IPS-NIHi7 (cell line): ENCODE data around the gene JSRP1.
A peak's percentile ranks its signal among the peaks of the same experiment; 100 is the strongest.

Experiments used
- DNase-seq: peaks from one replicate; pipeline ENCODE4 v3.0.0; 2012; ENCODE audit warnings: mixed read lengths; ENCODE audit errors: extremely low spot score

The JSRP1 gene, protein sequence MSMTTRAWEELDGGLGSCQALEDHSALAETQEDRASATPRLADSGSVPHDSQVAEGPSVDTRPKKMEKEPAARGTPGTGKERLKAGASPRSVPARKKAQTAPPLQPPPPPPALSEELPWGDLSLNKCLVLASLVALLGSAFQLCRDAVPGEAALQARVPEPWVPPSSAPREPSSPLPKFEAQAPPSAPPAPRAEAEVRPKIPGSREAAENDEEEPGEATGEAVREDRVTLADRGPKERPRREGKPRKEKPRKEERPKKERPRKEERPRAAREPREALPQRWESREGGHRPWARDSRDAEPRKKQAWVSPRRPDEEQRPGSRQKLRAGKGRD

DNA sequence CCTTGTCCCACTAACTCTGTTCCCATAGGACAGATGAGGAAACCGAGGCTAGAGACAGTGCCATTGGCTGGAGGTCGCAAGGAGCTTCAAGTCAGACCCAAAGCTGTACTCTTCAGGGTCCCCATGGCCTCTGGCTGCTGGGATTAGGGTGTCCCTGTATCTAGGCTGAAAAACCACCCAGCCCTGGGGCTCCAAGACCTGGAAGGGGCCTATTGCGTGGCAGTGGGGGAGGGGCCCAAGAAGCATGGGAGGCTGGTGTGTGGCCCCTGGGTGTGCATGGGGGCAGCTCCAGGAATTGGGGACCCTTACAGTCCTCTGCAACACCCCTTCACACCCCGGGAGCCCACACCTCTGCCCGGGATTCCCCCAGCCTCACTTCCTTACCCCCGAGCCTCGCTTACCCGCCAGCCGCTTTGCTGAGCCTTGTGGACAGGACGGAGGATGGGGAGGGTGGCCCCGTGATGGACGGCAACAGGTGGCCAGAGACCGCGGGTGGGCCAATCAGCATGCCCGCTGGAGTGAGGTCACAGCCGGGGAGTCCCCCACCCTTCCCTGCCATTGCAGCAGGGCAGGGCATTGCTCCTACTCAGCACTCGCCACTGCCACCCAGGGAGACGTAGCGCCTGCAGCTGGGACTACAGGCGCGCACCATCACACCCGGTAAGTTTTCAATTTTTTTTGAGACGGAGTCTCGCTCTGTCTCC lies at the start of gene JSRP1:
Gene JSRP1 (minus strand): TSS at position 436 of the 704 bp plus-strand sequence. CDS start 1,103 bp downstream, outside the sequence.
- no peak for DNase-seq

DNA sequence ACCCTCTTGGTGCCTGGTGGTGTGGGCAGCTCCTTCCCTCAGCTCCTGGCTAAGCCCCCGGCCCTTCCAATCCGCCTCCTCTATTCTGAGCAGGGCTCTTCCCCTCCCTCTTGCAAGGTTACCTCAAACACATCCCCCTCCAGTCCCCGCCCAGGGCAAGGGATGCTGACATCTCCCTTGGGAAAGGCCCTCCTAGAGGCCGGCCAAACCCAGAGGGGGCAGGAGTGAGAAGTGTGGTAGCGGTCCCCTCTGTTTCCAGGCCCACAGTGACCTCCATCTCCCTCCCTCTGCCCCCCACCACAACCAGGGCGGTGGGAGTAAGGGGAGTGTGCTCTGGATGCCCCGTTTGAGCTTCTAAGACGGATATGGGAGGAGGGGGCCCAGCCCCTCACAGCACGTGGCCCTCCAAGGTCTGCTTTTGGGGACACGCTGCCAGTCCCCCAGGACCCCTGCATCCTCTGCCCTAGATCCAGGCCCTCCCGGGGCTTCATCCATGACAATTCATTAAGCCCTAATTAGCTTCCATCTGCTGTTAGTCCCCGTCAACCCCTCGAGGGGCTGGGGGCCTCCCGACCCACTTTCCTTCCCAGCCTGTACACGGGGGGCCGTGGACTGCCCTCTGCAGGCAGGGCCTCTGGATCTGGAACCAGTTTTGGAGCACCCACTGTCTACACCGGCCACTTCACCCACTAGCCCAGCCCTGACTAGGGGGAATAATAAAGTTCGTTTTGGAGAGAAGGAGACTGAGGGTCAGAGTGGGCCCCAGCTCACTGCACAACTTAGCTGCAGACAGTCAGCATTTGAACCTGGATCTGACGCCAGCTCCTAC lies 49.4 kb upstream of the JSRP1 start:
- DNase-seq = no peak

DNA sequence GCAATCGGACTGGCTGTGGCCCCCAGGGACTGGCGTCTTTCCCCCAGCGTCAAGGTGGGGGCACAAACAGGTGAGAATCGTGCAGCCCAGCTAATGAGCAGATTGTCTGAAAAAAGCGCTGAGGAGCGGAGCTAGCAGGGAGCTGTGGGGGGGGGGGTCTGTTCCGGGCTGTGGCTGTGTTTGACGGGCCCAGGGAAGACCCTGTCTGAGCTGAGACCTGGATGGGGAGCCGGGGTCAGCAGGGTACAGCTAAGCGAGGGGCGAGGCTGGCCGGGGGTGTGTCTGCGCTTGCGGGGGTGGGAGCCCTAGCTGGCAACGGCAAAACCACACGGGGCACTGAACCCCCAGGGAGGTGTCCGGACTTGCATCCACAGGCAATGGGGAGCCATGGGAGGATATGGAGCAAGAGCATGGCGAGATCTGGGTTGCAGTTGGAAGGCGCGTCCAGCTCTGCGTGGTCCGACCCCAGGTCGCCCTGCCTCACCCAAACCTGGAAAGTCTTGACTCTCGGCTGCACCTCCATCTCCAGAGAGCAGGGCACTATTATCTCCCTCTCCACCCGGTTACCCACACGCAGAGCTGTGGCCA lies 47.1 kb upstream of the JSRP1 start:
- no peak for DNase-seq

DNA sequence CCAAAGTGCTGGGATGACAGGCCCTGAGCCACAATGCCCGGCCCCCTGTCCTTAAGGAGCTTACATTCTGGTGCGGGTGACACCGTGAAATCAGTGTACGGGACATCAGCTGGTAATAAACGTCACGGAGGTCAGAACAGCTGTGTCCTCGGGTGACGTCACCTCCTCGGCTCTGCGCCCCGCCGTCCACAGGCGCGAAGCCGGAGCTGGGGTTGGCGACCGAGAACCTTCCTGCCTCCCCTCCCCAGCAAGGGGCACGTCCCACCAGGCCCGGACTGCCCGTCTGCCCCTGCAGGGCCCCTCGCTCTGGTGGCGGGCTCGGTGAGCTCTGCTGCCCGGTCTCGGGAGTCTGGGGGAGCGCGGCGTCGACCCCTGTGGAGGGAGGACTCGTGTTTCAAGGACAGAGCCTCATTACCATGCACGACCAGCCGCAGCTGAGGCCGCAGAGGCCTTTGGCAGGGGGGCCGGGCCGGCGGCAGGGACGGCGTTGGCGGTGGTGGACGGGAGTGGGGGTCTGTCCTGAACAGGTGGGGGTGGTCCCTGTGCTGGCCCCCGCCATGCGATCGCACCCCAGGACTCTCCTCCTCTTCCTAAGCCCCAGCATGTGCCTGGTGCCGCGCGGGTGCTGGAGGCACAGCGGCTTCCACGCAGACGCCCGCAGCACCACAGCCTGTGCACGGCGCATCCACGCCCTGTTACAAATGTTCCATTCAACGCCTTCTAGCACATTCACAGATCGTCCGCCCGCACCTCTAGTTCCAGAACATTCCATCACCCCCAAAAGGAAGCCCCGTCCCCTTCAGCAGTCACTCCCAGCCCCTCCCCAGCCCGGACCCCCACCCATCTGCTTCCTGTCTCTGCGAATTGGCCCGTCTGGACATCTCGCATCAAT lies 46.3 kb upstream of the JSRP1 start:
- peak; percentile 54 for DNase-seq

DNA sequence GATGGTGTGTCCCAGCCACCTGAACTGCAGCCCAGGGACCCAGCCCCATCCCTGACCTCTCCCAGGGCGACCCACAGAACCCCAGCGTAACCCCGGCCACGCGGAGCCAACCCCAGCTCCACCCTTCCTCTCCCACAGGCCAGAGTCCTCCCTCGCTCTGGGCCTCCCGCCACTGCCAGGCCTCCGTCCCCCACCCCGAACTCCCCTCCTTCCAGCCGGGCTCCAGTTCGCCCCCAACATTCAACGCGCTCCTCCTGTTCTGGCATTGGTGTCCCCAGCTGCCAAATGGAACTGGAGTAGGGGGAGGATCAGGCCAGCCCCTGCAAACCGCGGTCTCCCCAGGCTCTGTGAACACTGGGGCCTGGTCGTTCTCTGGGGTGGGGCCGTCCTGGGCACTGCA lies 44.3 kb upstream of the JSRP1 start:
- DNase-seq = no peak

DNA sequence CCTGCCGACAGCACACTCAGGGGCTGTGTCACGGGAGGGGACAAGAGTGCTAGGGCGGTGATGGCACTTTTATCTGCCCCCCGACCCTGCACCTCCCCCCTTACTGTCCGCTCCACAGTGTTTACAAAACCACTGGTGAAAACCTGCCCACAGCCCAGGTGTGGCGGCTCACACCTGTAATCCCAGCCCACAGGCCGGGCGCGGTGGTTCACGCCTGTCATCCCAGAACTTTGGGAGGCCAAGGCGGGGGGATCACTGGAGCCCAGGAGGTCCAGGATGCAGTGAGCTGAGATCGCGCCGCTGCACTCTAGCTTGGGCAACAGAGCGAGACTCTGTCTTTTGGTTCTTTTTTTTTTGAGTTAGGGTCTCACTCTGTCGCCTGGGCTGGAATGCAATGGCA lies 39.9 kb upstream of the JSRP1 start:
- no peak for DNase-seq

DNA sequence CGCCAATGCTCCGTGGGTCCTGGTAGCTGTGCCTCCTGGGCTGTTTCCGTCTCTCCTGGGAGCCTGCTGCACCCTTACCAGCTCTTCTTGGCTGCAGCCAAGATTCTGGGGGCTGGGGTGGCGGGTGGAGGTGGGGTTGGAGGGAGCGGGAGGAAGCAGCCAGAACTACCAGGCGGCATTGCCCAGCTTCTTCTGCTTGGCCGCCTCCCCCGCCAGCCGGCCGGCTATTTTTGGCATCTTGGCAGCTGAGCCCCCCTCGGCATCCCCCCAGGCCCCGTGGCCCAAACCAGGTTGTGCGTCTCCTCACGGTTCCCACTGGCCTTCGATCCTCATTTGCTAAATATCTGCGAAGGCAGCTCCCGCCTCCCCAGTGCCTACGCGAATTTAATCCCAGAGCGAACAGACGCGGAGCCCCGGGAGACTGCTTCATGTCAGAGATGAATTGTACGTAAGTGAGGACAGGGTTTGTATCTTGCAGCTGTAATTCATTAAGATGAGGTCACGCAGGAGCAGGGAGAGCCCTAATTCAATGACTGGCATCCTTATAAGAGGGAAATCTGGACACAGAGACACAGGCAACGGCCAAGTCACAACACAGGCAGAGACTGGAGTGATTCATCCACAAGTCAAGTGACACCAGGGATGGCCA lies 38.6 kb upstream of the JSRP1 start:
- no peak for DNase-seq

DNA sequence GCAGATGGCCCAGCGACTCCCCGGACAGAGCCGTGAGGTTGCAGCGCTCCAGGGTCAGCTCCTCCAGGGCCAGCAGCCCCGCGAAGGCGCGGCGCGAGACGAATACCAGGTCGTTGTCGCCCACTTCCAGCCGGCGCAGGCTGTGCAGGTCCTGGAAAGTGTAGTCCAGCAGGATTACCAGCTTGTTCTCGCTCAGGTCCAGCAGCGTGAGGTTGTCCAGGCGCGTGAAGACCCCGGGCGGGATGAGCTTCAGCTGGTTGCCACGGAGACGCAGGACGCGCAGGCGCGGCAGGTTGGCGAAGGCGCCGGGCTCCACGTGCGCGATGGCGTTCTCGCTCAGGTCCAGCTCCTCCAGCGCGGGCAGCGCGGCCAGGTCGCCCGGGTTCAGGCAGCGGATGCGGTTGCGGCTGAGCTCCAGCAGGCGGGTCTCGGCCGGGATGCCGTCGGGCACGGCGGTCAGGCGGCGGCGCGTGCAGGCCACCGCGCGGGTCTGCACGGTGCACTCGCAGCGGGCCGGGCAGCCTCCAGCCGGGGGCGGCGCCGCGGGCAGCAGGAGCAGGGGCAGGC lies 35.1 kb upstream of the JSRP1 start:
- DNase-seq = peak; percentile 69

DNA sequence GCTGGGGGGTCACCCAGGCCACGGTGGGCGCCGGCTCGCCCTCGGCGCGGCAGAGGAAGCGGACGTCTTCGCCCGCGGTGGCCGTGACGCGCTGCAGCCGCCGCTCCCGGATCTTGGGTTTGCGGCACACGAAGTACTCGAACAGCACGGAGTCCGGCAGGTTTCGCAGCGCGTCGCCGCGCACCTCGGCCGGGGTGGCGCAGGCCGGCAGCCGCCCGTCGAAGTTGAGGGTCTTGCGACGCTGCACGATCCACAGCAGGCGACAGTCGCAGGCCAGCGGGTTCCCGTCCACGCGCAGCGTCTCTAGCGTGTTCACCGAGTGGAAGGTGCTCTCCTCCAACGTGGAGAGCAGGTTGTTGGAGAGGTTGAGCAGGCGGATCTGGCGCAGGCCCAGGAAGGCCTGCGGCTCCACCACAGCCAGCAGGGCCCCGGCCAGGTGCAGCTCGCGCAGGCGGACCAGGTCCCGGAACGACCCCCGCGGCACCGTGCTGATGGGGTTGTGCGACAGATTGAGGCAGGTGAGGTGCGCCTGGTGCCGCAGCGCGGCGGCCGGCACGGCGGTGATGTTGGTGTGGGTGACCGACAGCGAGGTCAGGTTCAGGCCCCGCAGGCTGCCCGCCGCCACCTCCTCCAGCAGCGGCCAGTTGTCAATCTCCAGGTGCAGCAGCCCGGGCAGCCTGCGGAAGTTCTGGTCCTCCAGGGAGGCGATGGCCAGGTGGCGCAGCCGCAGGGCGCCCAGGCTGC lies 34.4 kb upstream of the JSRP1 start:
- DNase-seq = no peak

DNA sequence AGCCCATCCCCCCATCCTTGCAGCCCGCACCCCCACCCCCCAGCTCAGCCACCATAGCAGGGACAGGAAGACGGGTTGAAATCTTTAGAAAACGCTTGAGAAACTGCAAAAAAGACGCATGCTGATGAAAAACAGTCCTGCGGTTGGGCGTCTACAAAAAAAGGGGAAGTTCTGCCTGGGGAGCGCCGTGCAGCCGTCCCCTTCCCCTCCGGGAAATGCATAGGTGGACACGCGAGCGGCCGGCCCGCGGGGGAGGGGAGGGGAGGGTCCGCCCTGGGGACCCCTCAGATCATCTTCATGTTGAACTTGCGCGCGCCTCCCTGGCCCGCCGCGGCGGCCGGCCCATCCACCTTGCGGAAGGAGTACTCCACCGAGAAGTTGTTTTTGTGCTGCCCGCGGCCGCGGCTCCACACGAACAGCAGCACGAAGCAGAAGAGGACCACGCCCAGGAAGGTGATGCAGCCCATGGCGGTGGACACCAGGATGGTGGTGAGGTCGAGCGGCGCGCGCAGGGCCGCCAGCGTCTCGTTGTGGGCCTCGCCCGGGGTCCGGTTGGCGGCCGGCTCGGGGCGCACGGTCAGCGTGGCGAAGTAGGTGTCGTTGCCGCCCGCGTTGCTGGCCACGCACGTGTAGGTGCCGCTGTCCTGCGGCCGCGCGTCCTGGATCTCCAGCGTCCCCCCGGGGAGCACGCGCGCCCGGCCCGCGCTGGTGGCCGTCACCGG lies 33.7 kb upstream of the JSRP1 start:
- no peak for DNase-seq

DNA sequence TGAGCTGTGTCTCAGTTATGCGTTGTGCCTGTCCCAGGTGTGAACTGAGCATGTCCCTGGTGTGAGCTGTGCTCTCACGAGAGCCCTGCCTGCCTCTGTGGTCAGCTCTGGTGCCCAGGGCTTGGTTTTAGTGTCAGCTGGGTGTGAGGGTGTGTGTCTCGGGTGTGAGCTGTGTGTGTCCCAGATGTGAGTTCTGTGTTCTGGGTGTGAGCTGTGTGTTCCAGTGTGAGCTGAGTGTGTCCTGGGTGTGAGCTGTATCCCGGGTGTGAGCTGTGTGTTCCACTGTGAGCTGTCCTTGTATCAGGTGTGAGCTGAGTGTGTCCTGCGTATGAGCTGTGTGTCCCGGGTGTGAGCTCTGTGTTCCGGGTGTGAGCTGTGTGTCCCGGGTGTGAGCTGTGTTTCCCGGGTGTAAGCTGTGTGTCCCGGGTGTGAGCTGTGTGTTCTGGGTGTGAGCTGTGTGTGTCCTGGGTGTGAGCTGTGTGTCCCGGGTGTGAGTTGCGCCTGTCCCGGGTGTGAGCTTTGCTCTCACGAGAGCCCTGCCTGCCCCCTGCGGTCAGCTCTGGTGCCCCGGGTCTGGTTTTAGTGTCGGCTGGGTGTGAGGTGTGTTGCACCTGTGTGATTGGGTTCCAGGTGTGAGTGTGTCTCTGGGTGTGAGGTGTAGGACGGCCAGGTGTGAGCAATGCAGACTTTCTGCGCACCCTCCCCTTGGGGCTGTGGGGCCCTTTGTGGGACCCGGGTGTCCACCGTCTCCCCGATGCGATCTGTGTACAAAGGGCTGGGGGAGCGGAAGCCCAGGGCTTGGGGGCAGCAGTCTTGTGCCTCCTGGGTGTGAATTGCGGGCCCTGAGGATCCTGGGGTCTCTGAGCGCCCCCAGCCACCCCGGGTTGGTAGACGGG lies 32.8 kb upstream of the JSRP1 start:
- DNase-seq = no peak

DNA sequence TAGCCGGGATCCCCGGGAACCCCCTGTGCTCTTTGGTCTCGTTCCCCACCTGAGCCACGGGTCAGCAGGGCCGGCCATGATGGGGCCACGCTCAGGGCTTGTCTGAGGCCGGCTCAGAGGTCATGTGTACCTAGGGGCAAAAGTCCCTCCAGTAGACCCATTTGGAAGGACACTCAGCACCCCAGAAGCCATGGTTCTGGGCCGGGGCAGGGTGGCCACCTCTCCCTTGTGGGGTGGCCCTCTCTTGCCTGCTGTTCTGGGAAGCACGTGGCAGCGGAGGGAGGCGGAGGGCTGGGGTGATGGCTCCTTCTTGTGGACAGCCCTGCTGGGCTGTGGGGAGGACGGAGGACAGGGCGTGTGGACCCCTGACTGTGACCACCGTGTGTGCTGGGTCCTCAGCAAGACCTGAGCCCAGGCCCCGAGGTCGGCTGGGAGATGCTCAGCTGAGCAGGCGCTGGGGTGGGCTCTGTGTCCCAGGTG lies 32.2 kb upstream of the JSRP1 start:
- no peak for DNase-seq

DNA sequence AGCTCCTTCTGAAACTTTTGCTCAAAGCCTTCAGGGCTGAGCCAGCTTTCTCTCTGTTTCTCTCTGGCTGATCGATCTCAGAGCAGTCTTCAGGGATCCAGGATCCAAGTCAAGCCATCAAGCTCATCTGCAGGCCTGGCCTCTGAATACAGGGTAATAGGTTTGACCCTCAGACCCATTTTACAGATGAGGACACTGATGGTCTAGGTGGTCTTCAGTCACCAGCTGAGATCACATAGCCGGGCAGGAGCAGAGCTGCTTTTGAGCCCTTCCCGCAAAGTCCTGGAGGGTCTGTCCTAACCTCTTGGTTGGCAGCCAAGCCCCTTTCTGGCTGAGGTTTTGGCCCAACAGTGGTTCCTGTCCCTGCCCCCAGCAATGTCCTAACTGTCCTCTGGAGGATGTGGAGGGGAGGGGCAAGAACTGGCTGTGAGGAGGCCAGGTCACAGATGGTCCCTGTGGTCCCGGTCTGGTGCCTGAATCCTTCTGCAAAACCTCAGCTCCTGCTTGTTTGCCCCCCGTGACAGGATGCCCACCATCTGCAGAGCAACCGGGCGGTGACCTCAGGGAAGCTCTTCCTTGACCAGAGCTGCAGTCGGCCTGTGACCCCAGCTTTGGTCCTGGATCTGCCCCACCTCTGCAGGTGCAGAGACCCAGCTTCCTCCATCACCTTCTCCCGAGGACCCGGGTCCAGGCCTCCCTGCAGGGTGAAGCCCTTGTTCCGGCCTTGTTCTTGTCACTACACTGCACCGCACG lies 31.5 kb upstream of the JSRP1 start:
- no peak for DNase-seq

DNA sequence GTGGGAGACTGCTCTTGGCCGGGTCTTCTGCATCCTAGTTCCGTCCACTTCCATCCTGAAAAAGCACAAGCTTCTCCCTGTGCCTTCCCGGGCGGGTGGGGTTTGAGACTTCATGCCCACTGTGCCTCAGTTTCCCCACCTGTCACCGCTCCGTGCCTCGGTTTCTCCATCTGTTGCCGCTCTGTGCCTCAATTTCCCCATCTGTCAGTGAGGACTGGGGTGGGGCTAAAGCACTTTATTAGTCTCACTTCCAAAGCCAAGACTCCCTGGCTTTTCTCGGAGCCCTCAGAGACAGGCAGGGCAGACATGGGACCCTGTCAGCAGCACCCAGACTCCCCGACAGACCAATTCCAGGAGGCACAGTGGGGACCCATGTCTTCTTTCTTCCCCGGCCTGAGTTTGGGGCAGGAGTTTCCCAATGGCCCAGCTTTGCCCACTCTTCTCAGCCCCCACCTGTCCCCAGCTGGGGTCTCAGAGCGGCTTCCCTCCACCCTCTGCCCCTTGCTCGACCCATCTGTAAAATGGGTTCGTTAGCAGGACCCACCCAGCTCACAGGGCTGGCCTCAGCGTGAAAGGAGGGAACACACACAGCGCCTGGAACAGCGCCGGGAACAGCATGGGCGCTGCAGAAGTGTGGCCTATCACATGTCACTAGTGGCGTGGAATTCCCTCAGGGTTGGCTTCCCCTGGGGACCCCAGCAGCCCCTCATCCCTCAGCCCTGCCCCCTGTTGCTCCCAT lies 30.4 kb upstream of the JSRP1 start:
- no peak for DNase-seq

DNA sequence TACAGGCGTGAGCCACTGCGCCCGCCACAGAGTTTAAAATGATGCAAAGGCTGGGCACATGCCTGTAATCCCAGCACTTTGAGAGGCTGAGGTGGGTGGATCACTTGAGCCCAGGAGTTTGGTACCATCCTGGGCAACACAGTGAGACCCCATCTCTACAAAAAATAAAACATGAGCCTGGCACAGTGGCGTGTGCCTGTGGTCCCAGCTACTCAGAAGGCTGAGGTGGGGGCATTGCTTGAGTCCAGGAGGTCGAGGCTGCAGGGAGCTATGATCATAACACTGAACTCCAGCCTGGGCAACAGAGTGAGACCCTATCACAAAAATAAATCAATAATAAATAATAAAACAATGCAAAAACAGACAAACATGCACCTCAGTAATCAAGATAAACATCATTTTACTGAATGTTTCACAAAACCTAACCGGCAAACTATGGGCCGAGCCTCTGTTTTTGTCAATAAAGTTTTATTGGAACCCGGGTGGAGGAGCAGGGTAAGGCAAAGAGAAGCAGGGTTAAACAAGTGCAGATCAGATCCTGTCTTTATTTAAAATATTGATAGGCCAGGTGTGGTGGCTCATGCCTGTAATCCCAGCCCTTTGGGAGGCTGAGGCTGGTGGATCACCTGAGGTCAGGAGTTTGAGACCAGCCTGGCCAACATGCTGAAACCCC lies 27.8 kb upstream of the JSRP1 start:
- DNase-seq = no peak

DNA sequence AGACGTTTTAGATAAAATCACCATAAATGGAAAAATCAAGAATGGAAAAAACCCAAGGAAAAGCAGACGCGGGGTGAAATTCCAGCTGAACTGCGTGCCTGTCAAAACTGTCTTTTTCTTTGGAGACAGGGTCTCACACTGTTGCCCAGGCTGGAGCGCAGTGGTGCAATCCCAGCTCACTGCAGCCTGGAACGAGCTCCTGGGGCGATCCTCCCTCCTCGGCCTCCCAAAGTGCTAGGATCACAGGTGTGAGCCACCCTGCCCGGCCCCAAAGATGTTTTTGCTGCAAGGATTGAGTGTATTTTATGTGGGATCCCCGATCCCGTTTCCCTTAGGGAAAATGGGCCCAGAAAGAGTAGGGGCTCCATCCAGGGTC lies 26.6 kb upstream of the JSRP1 start:
- DNase-seq = no peak
